Suprapubic skin (tissue), 4 donors: ENCODE results near the gene VPREB1. TPM values are rescaled to one million over a fixed set of nuclear protein-coding genes. Genes with fewer than 3 reads are reported as not detected.
"Not testable (repeated sequence)": the region's sequence is repeated elsewhere in the genome, so short reads cannot be mapped to it uniquely, and the experiment has no call there.

ENCODE experiments used
- DNase-seq, 2 donors: peaks; one replicate each; pipeline ENCODE4 v3.0.0-alpha.2; 2019; ENCODE audit warnings: low spot score in 2 of 2
- H3K27ac ChIP-seq: fragments of 200-600 bp; sonication (generic); one replicate; pipeline ENCODE4 v1.5.1; 2019
- H3K27me3 ChIP-seq: fragments of 200-600 bp; sonication (generic); one replicate; pipeline ENCODE4 v1.5.1; 2019
- H3K36me3 ChIP-seq: fragments of 200-600 bp; sonication (generic); one replicate; pipeline ENCODE4 v1.5.1; 2019
- H3K4me1 ChIP-seq: fragments of 200-600 bp; sonication (generic); one replicate; pipeline ENCODE4 v1.5.1; 2019
- H3K4me3 ChIP-seq: fragments of 200-600 bp; sonication (generic); one replicate; pipeline ENCODE4 v1.5.1; 2019; ENCODE audit warnings: mild to moderate bottlenecking
- H3K9me3 ChIP-seq: fragments of 200-600 bp; sonication (generic); one replicate; pipeline ENCODE4 v1.5.1; 2019
- WGBS: methylation state at CpG from one replicate; pipeline ENCODE4 v1.1.5; 2018; 5-methylcytosine and 5-hydroxymethylcytosine counted together
- total RNA-seq, 4 donors: library from RNA; depleted of rRNA; stranded (reverse); fragments of >200 nt; gene quantifications; one replicate each; pipeline ENCODE4 v1.1.0, GENCODE V29; 2016

VPREB1 gene
- total RNA-seq, 4 donors from 2014 or later: not detected

GRCh38 chr22:22260169-22260568, 15.6 kb downstream of the VPREB1 start:
- not testable (repeated sequence) for DNase-seq, H3K36me3 ChIP-seq, H3K9me3 ChIP-seq, H3K4me1 ChIP-seq, H3K4me3 ChIP-seq, H3K27ac ChIP-seq, H3K27me3 ChIP-seq
- 95% methylated on average over 2 of the region's 2 CpGs for WGBS

DNA sequence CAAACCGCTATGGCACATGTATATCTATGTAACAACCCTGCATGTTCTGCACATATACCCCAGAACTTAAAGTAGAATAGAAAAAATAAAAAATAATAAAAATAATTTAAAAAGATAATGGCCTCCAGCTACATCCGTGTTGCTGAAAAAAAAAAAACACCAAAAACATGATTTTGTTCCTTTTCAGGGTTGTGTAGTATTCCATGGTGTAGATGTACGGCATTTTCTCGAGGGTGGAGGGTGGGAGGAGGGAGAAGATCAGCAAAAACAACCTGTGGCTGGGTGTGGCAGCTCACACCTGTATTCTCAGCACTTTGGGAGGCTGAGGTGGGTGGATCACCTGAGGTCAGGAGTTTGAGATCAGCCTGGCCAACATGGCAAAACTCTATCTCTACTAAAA, 16.0 kb downstream of the VPREB1 start:
- H3K27me3 ChIP-seq, H3K9me3 ChIP-seq, H3K4me1 ChIP-seq, H3K27ac ChIP-seq, H3K36me3 ChIP-seq, H3K4me3 ChIP-seq, DNase-seq: not testable (repeated sequence)
- WGBS: 84% methylated on average over 4 of the region's 4 CpGs

DNA sequence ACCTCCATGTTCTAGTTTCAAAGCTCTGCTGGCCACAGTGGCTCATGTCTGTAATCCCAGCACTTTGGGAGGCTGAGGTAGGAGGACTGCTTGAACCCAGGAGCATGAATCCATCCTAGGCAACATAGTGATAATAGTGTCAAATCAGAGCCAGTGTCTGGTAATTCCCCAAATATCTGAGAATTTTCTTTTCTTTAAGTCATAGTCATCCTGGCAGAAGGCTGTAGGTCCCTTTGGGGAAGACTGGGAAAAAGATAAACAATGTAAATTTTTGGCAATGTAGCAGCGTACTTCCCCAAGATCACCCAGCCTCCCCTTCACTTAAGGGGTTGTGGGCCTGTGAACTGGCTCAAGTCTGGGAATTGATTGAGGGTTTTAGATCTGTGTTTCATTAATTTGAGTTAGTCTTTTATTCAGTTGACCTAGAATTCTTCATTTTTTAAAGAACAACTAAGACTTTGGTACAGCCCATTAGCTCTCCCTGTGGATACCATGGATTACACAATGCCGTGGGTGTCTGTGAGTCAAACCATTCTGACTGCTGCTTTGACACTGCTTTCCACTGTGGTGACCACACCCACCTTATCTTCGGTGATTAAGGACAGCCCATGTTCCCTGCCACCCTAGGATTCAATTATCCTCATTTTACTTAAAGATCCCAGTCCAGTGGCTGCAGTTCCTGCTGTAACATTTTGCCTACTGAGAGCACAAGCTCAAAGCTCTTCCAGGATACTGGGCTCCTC, 17.9 kb downstream of the VPREB1 start:
- WGBS: 34% methylated on average over 3 of the region's 3 CpGs
- not testable (repeated sequence) for DNase-seq, H3K36me3 ChIP-seq, H3K4me3 ChIP-seq, H3K9me3 ChIP-seq, H3K27me3 ChIP-seq, H3K4me1 ChIP-seq, H3K27ac ChIP-seq

- not testable (repeated sequence) for H3K4me1 ChIP-seq, H3K36me3 ChIP-seq, H3K27me3 ChIP-seq, H3K27ac ChIP-seq, H3K9me3 ChIP-seq, H3K4me3 ChIP-seq, DNase-seq
- WGBS: 82% methylated on average over 3 of the region's 3 CpGs
These were observed 19.2 kb downstream of the VPREB1 start for GRCh38 chr22:22263823-22264222.

GRCh38 chr22:22270036-22270676, 25.6 kb downstream of the VPREB1 start:
- WGBS: 84% methylated on average over 7 of the region's 7 CpGs
- not testable (repeated sequence) for DNase-seq, H3K36me3 ChIP-seq, H3K4me3 ChIP-seq, H3K4me1 ChIP-seq, H3K9me3 ChIP-seq, H3K27me3 ChIP-seq, H3K27ac ChIP-seq

DNA sequence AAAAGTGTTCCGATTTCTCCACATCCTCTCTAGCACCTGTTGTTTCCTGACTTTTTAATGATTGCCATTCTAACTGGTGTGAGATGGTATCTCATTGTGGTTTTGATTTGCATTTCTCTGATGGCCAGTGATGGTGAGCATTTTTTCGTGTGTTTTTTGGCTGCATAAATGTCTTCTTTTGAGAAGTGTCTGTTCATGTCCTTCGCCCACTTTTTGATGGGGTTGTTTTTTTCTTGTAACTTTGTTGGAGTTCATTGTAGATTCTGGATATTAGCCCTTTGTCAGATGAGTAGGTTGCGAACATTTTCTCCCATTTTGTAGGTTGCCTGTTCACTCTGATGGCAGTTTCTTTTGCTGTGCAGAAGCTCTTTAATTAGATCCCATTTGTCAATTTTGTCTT, 32.8 kb downstream of the VPREB1 start:
- WGBS: 90% methylated on average over 3 of the region's 4 CpGs
- not testable (repeated sequence) for DNase-seq, H3K36me3 ChIP-seq, H3K27ac ChIP-seq, H3K4me1 ChIP-seq, H3K9me3 ChIP-seq, H3K4me3 ChIP-seq, H3K27me3 ChIP-seq

- H3K4me3 ChIP-seq, H3K27ac ChIP-seq, H3K4me1 ChIP-seq, H3K36me3 ChIP-seq, H3K27me3 ChIP-seq, DNase-seq, H3K9me3 ChIP-seq: not testable (repeated sequence)
These were observed 40.6 kb downstream of the VPREB1 start for GRCh38 chr22:22284962-22285756.

DNA sequence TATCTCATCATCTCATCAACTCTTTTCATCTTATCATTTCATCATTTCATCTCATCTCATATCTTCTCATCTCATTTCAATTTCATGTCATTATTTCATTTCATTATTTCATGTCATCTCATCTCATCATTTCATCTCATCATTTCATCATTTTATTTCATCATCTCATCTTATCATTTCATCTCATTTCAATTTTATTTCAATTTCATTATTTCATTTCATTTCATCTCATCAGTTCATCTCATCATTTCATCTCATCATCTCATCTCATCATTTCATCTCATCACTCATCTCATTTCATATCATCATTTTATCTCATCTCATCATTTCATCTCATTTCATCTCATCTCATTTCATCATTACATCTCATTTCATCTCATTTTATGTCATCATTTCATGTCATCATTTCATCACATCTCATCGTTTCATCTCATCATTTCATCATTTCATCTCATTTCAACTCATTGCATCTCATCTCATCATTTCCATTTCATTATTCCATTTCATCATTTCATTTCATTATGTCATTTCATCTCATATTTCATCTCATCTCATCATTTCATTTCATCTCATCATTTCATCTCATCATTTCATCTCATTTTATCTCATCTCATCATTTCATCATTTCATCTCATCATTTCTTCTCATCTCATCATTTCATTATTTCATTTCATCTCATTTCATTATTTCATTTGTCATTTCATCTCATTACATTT, 42.0 kb downstream of the VPREB1 start:
- H3K9me3 ChIP-seq, H3K4me1 ChIP-seq, H3K36me3 ChIP-seq, DNase-seq, H3K4me3 ChIP-seq, H3K27me3 ChIP-seq, H3K27ac ChIP-seq: not testable (repeated sequence)
- 81% methylated on average over 1 of the region's 1 CpG for WGBS

DNA sequence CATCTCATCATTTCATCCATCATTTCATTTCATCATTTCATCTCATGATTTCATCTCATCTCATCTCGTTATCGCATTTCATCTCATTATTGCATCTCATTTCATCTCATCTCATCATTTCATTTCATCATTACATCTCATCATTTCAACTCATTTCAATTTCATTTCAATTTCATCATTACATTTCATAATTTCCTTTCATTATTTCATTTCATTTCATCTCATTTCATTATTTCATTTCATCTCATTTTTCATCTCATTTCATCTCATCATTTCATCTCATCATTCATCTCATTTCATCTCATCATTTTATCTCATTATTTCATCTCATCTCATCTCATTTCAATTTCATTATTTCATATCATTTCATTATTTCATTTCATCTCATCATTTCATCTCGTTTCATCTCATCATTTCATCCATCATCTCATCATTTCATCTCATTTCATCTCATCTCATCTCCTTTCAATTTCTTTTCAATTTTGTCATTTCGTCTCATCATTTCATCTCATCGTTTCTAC, 42.6 kb downstream of the VPREB1 start:
- WGBS: 96% methylated on average over 5 of the region's 5 CpGs
- H3K27ac ChIP-seq, H3K4me1 ChIP-seq, H3K9me3 ChIP-seq, DNase-seq, H3K27me3 ChIP-seq, H3K36me3 ChIP-seq, H3K4me3 ChIP-seq: not testable (repeated sequence)

- H3K27me3 ChIP-seq, H3K4me3 ChIP-seq, H3K9me3 ChIP-seq, DNase-seq, H3K27ac ChIP-seq, H3K4me1 ChIP-seq: not testable (repeated sequence)
- 94% methylated on average over 7 of the region's 8 CpGs for WGBS
- peaks cover 20% of the 10 kb centered on the region for H3K36me3 ChIP-seq
These were observed 45.1 kb downstream of the VPREB1 start for GRCh38 chr22:22289666-22290065.

GRCh38 chr22:22291129-22291806, 46.7 kb downstream of the VPREB1 start:
- H3K4me3 ChIP-seq, DNase-seq, H3K4me1 ChIP-seq, H3K9me3 ChIP-seq, H3K27ac ChIP-seq, H3K27me3 ChIP-seq: not testable (repeated sequence)
- peaks cover 20% of the 10 kb centered on the region for H3K36me3 ChIP-seq
- 95% methylated on average over 3 of the region's 3 CpGs for WGBS

- 100% methylated on average over 3 of the region's 3 CpGs for WGBS
- not testable (repeated sequence) for H3K4me3 ChIP-seq, DNase-seq, H3K27me3 ChIP-seq, H3K9me3 ChIP-seq, H3K4me1 ChIP-seq, H3K27ac ChIP-seq
- H3K36me3 ChIP-seq: peaks cover 20% of the 10 kb centered on the region
These were observed 48.1 kb downstream of the VPREB1 start for GRCh38 chr22:22292656-22293055.

DNA sequence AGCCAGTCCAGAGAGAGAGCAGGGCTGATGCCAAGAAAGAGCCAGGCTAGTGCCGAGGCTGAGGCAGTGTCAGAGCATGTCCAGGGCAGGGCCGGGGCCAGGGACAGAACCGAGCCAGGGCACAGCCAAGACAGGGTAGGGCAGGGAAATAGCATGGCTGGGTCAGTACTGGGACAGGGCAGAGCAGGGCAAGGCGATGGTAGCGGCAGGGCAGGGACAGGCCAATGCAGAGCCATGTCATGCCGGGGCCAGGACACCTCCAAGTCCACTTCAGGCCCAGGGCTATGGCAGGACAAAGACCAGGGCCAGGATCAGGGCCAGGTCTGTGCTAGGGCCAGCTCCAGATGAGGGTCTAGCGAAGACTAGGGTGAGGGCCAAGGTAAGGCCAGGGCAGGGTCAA, 48.9 kb downstream of the VPREB1 start:
- H3K27me3 ChIP-seq, H3K9me3 ChIP-seq, H3K27ac ChIP-seq, H3K4me3 ChIP-seq, DNase-seq, H3K4me1 ChIP-seq: not testable (repeated sequence)
- 96% methylated on average over 7 of the region's 7 CpGs for WGBS
- peaks cover 20% of the 10 kb centered on the region for H3K36me3 ChIP-seq
